Measurements from ENCODE around the gene TNFSF11.

TNFSF11 gene

GRCh38 chr13:42612021-42612765 is 38.2 kb downstream of the TNFSF11 start:
- DNase-seq, result no peak

GRCh38 chr13:42614436-42615035 is 40.6 kb downstream of the TNFSF11 start:
- no peak for DNase-seq

GRCh38 chr13:42615691-42616090 is 41.7 kb downstream of the TNFSF11 start:
- DNase-seq, result no peak

GRCh38 chr13:42617221-42617620 is 43.3 kb downstream of the TNFSF11 start:
- DNase-seq, result no peak

- DNase-seq, result no peak
Observed at GRCh38 chr13:42623916-42624315, 50.0 kb downstream of the TNFSF11 start.

GRCh38 chr13:42625611-42626010 is 51.7 kb downstream of the TNFSF11 start:
- DNase-seq, result no peak

- DNase-seq, result no peak
Observed at GRCh38 chr13:42626176-42626860, 52.4 kb downstream of the TNFSF11 start.

- DNase-seq, result no peak
Observed at GRCh38 chr13:42628666-42629065, 54.7 kb downstream of the TNFSF11 start.

- DNase-seq, result no peak
Observed at GRCh38 chr13:42631181-42631580, 57.2 kb downstream of the TNFSF11 start.

- DNase-seq, result no peak
Observed at GRCh38 chr13:42633495-42633894, 59.5 kb downstream of the TNFSF11 start.

GRCh38 chr13:42638101-42638500 is 64.1 kb downstream of the TNFSF11 start:
- DNase-seq, result no peak

- no peak for DNase-seq
Observed at GRCh38 chr13:42638886-42639285, 64.9 kb downstream of the TNFSF11 start.

- no peak for DNase-seq
Observed at GRCh38 chr13:42643076-42643475, 69.1 kb downstream of the TNFSF11 start.

- DNase-seq, result no peak
Observed at GRCh38 chr13:42644841-42645240, 70.9 kb downstream of the TNFSF11 start.

- no peak for DNase-seq
Observed at GRCh38 chr13:42645717-42646116, 71.8 kb downstream of the TNFSF11 start.

GRCh38 chr13:42649141-42649540 is 75.2 kb downstream of the TNFSF11 start:
- no peak for DNase-seq

- DNase-seq, result no peak
Observed at GRCh38 chr13:42649831-42650230, 75.9 kb downstream of the TNFSF11 start.

GRCh38 chr13:42650506-42650905 is 76.6 kb downstream of the TNFSF11 start:
- no peak for DNase-seq

GRCh38 chr13:42651936-42652641 is 78.1 kb downstream of the TNFSF11 start:
- no peak for DNase-seq

- DNase-seq, result no peak
Observed at GRCh38 chr13:42652642-42653415, 78.9 kb downstream of the TNFSF11 start.

GRCh38 chr13:42653679-42654078 is 79.7 kb downstream of the TNFSF11 start:
- DNase-seq, result no peak

GRCh38 chr13:42654212-42654611 is 80.3 kb downstream of the TNFSF11 start:
- DNase-seq, result no peak

GRCh38 chr13:42654722-42655121 is 80.8 kb downstream of the TNFSF11 start:
- DNase-seq, result no peak

All from stimulated activated CD4-positive, alpha-beta T cell treated with anti-CD3 and anti-CD28 coated beads, Interleukin-15, amount 100 ng/mL, for 24 hours (primary cell).